ENCODE results near the gene CCDC188.

Gene CCDC188

DNA sequence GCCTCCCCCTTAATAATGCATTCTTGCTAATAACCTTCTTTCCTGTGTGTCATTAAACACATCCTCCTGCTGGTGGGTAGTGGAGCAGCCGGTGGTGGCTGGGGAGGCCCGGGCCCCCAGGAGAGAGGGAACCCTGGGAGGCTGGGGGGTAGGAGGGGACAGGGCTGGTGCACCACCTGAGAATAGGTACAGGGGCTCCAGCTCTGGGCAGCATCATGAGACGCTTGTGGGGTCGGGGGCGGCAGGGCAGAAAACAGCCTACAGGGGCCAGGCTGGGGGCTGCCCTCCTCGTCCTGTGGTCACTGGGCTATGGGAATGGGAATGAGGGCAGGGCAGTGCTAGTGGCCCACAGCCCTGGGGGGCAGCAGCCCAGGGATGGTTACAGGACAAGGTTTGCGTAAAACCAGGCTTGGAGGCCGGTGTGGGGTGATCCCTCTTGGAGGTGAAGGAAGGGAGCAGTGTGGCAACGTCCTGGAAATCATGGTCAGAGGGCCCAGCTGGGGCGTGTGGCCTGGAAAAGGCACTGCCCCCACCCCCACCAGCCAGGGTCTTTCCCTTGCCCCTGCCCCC, 18.5 kb upstream of the CCDC188 start:
- Histone ChIP-seq H3K4me3 (ENCODE audit: low read length) (no peak overlapping the region), H3K4me1 (ENCODE audit: control insufficient read depth, low read length) (no peaks in the 10 kb centered on the region), H3K4me2 (ENCODE audit: low read length) (no peak overlapping the region), H3K27ac (ENCODE audit: low read depth, low read length) (no peak overlapping the region), H3K36me3 (ENCODE audit: control insufficient read depth, low read length) (no peaks in the 10 kb centered on the region), H3K27me3 (ENCODE audit: control insufficient read depth, low read length) (no peaks in the 10 kb centered on the region), H3F3A (ENCODE audit: control insufficient read depth, insufficient read depth) (no peaks in the 10 kb centered on the region), H3K9me2 (replicated peaks; ENCODE audit: control insufficient read depth, low read length) (no peaks in the 10 kb centered on the region), H4K20me1 (ENCODE audit: control insufficient read depth, insufficient read depth, low read depth, low read length) (no peaks in the 10 kb centered on the region), H3K79me2 (ENCODE audit: control insufficient read depth, low read length) (no peaks in the 10 kb centered on the region), H3K9me3 (ENCODE audit: control insufficient read depth, insufficient read depth, low read length) (no peaks in the 10 kb centered on the region)
- TF ChIP-seq EZH2phosphoT487 (IDR thresholded peaks at IDR 0.05; ENCODE audit: borderline replicate concordance, low read length), result no peak

DNA sequence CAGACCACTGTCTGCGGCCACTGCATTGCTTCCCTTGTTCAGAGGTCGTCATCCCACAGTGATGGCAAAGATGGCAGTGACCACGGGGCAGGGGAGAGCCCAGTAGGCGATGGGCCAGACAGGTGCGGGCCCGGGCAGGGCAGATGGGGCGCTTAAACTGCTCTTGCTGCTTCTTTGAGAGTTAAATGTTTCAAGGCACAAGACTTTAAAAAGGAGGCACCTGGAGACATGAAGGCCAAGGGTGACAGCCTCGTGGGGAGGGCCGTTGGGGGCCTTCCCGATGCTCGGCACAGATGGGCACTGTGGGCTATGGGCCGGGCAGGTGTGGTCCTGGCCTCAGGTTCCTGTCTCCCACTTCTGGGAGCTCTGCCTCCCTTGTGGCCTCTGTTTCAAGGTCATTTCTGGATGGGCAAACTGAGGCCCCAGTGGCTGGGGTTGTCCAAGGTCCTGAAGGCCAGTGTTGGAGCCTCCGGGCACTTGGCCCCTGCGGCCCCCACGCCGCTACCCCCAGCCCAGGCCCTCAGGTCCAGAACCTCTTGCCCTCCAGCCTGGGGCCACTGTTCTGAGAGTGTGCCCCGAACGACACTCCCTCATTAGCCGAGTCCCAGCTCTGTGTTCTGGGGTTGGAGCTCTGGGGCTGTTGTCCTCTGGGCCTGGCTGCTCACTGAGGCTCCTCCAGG, 16.9 kb upstream of the CCDC188 start:
- no peak for TF ChIP-seq EZH2phosphoT487 (IDR thresholded peaks at IDR 0.05; ENCODE audit: borderline replicate concordance, low read length)
- TF ChIP-seq, protein P1, sequence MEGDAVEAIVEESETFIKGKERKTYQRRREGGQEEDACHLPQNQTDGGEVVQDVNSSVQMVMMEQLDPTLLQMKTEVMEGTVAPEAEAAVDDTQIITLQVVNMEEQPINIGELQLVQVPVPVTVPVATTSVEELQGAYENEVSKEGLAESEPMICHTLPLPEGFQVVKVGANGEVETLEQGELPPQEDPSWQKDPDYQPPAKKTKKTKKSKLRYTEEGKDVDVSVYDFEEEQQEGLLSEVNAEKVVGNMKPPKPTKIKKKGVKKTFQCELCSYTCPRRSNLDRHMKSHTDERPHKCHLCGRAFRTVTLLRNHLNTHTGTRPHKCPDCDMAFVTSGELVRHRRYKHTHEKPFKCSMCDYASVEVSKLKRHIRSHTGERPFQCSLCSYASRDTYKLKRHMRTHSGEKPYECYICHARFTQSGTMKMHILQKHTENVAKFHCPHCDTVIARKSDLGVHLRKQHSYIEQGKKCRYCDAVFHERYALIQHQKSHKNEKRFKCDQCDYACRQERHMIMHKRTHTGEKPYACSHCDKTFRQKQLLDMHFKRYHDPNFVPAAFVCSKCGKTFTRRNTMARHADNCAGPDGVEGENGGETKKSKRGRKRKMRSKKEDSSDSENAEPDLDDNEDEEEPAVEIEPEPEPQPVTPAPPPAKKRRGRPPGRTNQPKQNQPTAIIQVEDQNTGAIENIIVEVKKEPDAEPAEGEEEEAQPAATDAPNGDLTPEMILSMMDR (IDR thresholded peaks at IDR 0.05; ENCODE audit: low read depth, low read length, poor library complexity, severe bottlenecking), result no peak
- Histone ChIP-seq H4K20me1 (ENCODE audit: control insufficient read depth, insufficient read depth, low read depth, low read length) (no peaks in the 10 kb centered on the region), H3K9me2 (replicated peaks; ENCODE audit: control insufficient read depth, low read length) (no peaks in the 10 kb centered on the region), H3K4me1 (ENCODE audit: control insufficient read depth, low read length) (no peaks in the 10 kb centered on the region), H3K9me3 (ENCODE audit: control insufficient read depth, insufficient read depth, low read length) (no peaks in the 10 kb centered on the region), H3K36me3 (ENCODE audit: control insufficient read depth, low read length) (no peaks in the 10 kb centered on the region), H3K4me2 (ENCODE audit: low read length) (no peak overlapping the region), H3K27me3 (ENCODE audit: control insufficient read depth, low read length) (no peaks in the 10 kb centered on the region), H3K27ac (ENCODE audit: low read depth, low read length) (no peak overlapping the region), H3K4me3 (ENCODE audit: low read length) (no peak overlapping the region), H3K79me2 (ENCODE audit: control insufficient read depth, low read length) (no peaks in the 10 kb centered on the region), H3F3A (ENCODE audit: control insufficient read depth, insufficient read depth) (no peaks in the 10 kb centered on the region)

DNA sequence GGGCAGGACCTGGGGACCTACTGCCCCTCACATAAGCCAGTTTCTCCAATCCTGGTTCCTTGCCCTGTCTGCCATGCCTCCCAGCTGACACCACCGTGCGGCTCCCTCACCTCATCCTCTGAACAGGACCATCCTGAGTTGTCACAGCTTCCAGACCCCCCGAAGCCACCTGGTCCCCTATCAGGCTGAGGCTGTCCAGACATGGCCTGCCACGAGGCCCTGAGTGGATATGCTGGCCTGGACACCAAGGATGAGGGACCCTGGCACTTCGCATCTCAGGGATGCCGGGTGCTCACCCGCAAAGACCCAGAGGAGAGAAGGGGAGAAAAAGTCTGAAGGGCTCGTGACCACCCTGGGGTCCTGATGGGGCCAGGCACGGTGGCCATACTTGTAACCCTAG, 15.8 kb upstream of the CCDC188 start:
- no peaks in the 10 kb centered on the region for H3F3A ChIP-seq (ENCODE audit: control insufficient read depth, insufficient read depth)
- H3K36me3 ChIP-seq (ENCODE audit: control insufficient read depth, low read length), result no peaks in the 10 kb centered on the region
- TF ChIP-seq EZH2phosphoT487 (IDR thresholded peaks at IDR 0.05; ENCODE audit: borderline replicate concordance, low read length), result no peak
- TF ChIP-seq, protein P1 (IDR thresholded peaks at IDR 0.05; ENCODE audit: low read depth, low read length, poor library complexity, severe bottlenecking), result no peak
- no peaks in the 10 kb centered on the region for H4K20me1 ChIP-seq (ENCODE audit: control insufficient read depth, insufficient read depth, low read depth, low read length)
- no peak overlapping the region for H3K4me3 ChIP-seq (ENCODE audit: low read length)
- H3K4me2 ChIP-seq (ENCODE audit: low read length), result no peak overlapping the region
- no peaks in the 10 kb centered on the region for H3K4me1 ChIP-seq (ENCODE audit: control insufficient read depth, low read length)
- no peaks in the 10 kb centered on the region for H3K79me2 ChIP-seq (ENCODE audit: control insufficient read depth, low read length)
- no peaks in the 10 kb centered on the region for H3K27me3 ChIP-seq (ENCODE audit: control insufficient read depth, low read length)
- no peaks in the 10 kb centered on the region; the same call in 1 of the 2 replicates for H3K9me3 ChIP-seq (ENCODE audit: control insufficient read depth, insufficient read depth, low read length)
- H3K9me2 ChIP-seq (replicated peaks; ENCODE audit: control insufficient read depth, low read length), result no peaks in the 10 kb centered on the region
- no peak overlapping the region for H3K27ac ChIP-seq (ENCODE audit: low read depth, low read length)

DNA sequence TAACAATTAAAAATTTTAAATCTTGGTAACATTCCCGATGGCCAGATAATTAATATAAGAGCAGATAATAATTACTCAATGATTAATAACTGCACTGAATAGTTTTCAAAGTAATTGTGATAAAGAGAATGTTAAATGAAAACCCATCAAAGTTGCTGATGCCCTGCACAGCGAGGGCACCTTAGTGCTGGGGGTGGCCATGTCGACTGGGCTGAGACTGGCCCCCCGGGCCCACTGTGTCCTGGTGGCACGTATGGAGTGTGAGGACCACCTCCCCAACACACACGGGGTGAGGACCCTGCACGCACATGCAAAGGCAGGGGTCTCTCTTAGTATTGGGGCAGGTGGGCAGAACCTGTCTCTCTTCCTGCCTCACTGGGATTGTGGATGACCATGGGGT, 15.1 kb upstream of the CCDC188 start:
- H3K27me3 ChIP-seq (ENCODE audit: control insufficient read depth, low read length), result no peaks in the 10 kb centered on the region
- no peak overlapping the region for H3K4me3 ChIP-seq (ENCODE audit: low read length)
- H3K79me2 ChIP-seq (ENCODE audit: control insufficient read depth, low read length), result no peaks in the 10 kb centered on the region
- no peaks in the 10 kb centered on the region for H3K9me2 ChIP-seq (replicated peaks; ENCODE audit: control insufficient read depth, low read length)
- no peaks in the 10 kb centered on the region for H3K36me3 ChIP-seq (ENCODE audit: control insufficient read depth, low read length)
- no peaks in the 10 kb centered on the region for H3F3A ChIP-seq (ENCODE audit: control insufficient read depth, insufficient read depth)
- TF ChIP-seq, protein P1 (IDR thresholded peaks at IDR 0.05; ENCODE audit: low read depth, low read length, poor library complexity, severe bottlenecking), result no peak
- TF ChIP-seq EZH2phosphoT487 (IDR thresholded peaks at IDR 0.05; ENCODE audit: borderline replicate concordance, low read length), result no peak
- no peaks in the 10 kb centered on the region; the same call in 1 of the 2 replicates for H3K9me3 ChIP-seq (ENCODE audit: control insufficient read depth, insufficient read depth, low read length)
- H3K27ac ChIP-seq (ENCODE audit: low read depth, low read length), result no peak overlapping the region
- H3K4me2 ChIP-seq (ENCODE audit: low read length), result no peak overlapping the region
- no peaks in the 10 kb centered on the region for H4K20me1 ChIP-seq (ENCODE audit: control insufficient read depth, insufficient read depth, low read depth, low read length)
- H3K4me1 ChIP-seq (ENCODE audit: control insufficient read depth, low read length), result no peaks in the 10 kb centered on the region

Measured in DOHH2 (cell line).